ENCODE data around the gene SERINC5. TPM values are rescaled to one million over a fixed set of nuclear protein-coding genes. Genes with fewer than 3 reads are reported as not detected.

The SERINC5 gene
- total and polyA plus RNA-seq, 12 donors = 2.3 to 21.9 (median 14.8) TPM

- WGBS, 2 donors = 96 to 97% methylated on average over 1 of the region's 1 CpG
- peaks cover 0 to 15% (median 0%) of the 10 kb centered on the region in 9 donors for H3K36me3 ChIP-seq
- TF ChIP-seq CTCF (IDR thresholded peaks at IDR 0.05) = no peak
- H3K4me3 ChIP-seq = no peak overlapping the region
- peaks cover 0 to 23% (median 0%) of the 10 kb centered on the region in 11 donors for H3K9me3 ChIP-seq
- H3K27me3 ChIP-seq = no peaks in the 10 kb centered on the region
- no peak overlapping the region for H3K27ac ChIP-seq
- ATAC-seq (no peak), DNase-seq (no peak)
- peaks cover 14 to 68% (median 61%) of the 10 kb centered on the region in 9 donors for H3K4me1 ChIP-seq
- intact Hi-C loops (cut with DNase I) = no loop called here
Measured at GRCh38 chr5:80243567-80243966, 12.3 kb downstream of the SERINC5 start.

GRCh38 chr5:80242849-80243248 is 13.0 kb downstream of the SERINC5 start:
- no peaks in the 10 kb centered on the region for H3K27me3 ChIP-seq
- H3K9me3 ChIP-seq = peaks cover 0 to 23% (median 0%) of the 10 kb centered on the region in 11 donors
- TF ChIP-seq CTCF (IDR thresholded peaks at IDR 0.05) = no peak
- H3K27ac ChIP-seq = no peak overlapping the region
- DNase-seq (no peak), ATAC-seq (no peak)
- 69 to 85% methylated on average over 3 of the region's 3 CpGs for WGBS, 2 donors
- H3K36me3 ChIP-seq = peaks cover 0 to 15% (median 0%) of the 10 kb centered on the region in 9 donors
- peaks cover 14 to 68% (median 62%) of the 10 kb centered on the region in 9 donors for H3K4me1 ChIP-seq
- intact Hi-C loops (cut with DNase I) = no loop called here
- no peak overlapping the region for H3K4me3 ChIP-seq

- ATAC-seq (no peak), DNase-seq (no peak)
- Histone ChIP-seq H3K4me1 (peaks cover 5 to 48% (median 38%) of the 10 kb centered on the region in 9 donors), H3K27me3 (no peaks in the 10 kb centered on the region), H3K36me3 (peaks cover 0 to 15% (median 0%) of the 10 kb centered on the region in 9 donors), H3K9me3 (peaks cover 0 to 23% (median 0%) of the 10 kb centered on the region in 11 donors), H3K27ac (peak overlapping the region in 7 of 10 donors; percentile 13 to 76 (median 47)), H3K4me3 (no peak overlapping the region)
- intact Hi-C loops (cut with DNase I) = no loop called here
- TF ChIP-seq CTCF (IDR thresholded peaks at IDR 0.05) = no peak
- whole genome bisulfite sequencing, 2 donors = 88 to 92% methylated on average over 8 of the region's 8 CpGs
Measured at GRCh38 chr5:80240368-80240986, 15.4 kb downstream of the SERINC5 start.

GRCh38 chr5:80239680-80240367 is 16.0 kb downstream of the SERINC5 start:
- peak in 1 of 2 donors; percentile 68 for DNase-seq
- intact Hi-C loops (cut with DNase I) = loop anchor here in 1 of 10 donors (5.0 kb wide), 1 partner anchor 48 kb away; no protein-coding TSS in a partner anchor
- TF ChIP-seq CTCF (IDR thresholded peaks at IDR 0.05) = no peak
- H3K27me3 ChIP-seq = no peaks in the 10 kb centered on the region
- peak overlapping the region in 9 of 10 donors; percentile 11 to 76 (median 46) for H3K27ac ChIP-seq
- ATAC-seq = peak; percentile 46 to 88 (median 80)
- WGBS, 2 donors = 36 to 48% methylated on average over 4 of the region's 4 CpGs
- H3K4me3 ChIP-seq = peak overlapping the region in 1 of 10 donors; percentile 7
- H3K9me3 ChIP-seq = peaks cover 0 to 23% (median 0%) of the 10 kb centered on the region in 11 donors
- peaks cover 5 to 41% (median 31%) of the 10 kb centered on the region in 9 donors for H3K4me1 ChIP-seq
- peaks cover 0 to 15% (median 0%) of the 10 kb centered on the region in 9 donors for H3K36me3 ChIP-seq
